K562 (cell line): ENCODE results near the gene KCND3. TPM values are rescaled to one million over a fixed set of nuclear protein-coding genes. Genes with fewer than 3 reads are reported as not detected.

Experiments used
- ATAC-seq: fragments of 200-7000 bp; cut with Tn5 transposase; 3 replicates; pipeline ENCODE4 v1.9.1; 2020; ENCODE audit warnings: moderate library complexity
- BruUV-seq: library from RNA; stranded (reverse); fragments of 400-500 nt; replicated peaks from 2 replicates; lab custom pipeline; 2021; lab: Mats Ljungman, UMichigan
- CTCF ChIA-PET: fragments of 300-600 bp; formaldehyde crosslinking; extraction: SDS; loops from one replicate; lab custom pipeline; 2021; ENCODE audit warnings: low intra/inter-chr PET ratio; lab: Yijun Ruan, JAX
- POLR2A ChIA-PET: fragments of 300-600, 350-650 bp; sonication (Branson Sonifier 250); formaldehyde crosslinking; extraction: SDS; loops from one replicate; lab custom pipeline; 2021; ENCODE audit warnings: antibody characterized with exemption, inconsistent platforms; lab: Yijun Ruan, JAX
- DNase-seq, 4 experiments: peaks; one replicate each; pipeline versions ENCODE4 v3.0.0 to v3.0.0-alpha.2; 2011 to 2018; ENCODE audit warnings: low spot score in 3 of 4, mixed read lengths in 3 of 4; ENCODE audit errors: extremely low read depth in 1 of 4
- FAIRE-seq: peaks from 2 replicates; lab custom pipeline; 2011; peaks lifted over from hg19 to GRCh38; lab: Jason Lieb, UNC
- H2AFZ ChIP-seq: 2 replicates; pipeline ENCODE4 v1.6.0; 2011; ENCODE audit warnings: low read depth, low read length, control low read depth, inconsistent platforms
- H3K27ac ChIP-seq: fragments of 200-600 bp; 3 replicates; pipeline ENCODE4 v1.8.0; 2011; ENCODE audit warnings: low read depth, mild to moderate bottlenecking, control low read depth, inconsistent platforms, low read length, moderate library complexity, mixed read lengths; ENCODE audit errors: extremely low read depth
- H3K27me3 ChIP-seq, 2 experiments: fragments of 300-600 bp in 1 of 2; 2 replicates in 1 of 2; 3 replicates in 1 of 2; pipeline versions ENCODE4 v1.6.0 to v1.8.0; 2011; ENCODE audit warnings: inconsistent platforms in 2 of 2, low read length in 2 of 2, mild to moderate bottlenecking in 1 of 2, mixed read lengths in 1 of 2, moderate library complexity in 1 of 2; ENCODE audit not compliant: control insufficient read depth in 2 of 2, insufficient read depth in 2 of 2
- H3K36me3 ChIP-seq: fragments of 300-600 bp; 3 replicates; pipeline ENCODE4 v1.8.0; 2011; ENCODE audit warnings: mild to moderate bottlenecking, low read length, inconsistent platforms; ENCODE audit not compliant: control insufficient read depth, insufficient read depth
- H3K4me1 ChIP-seq, 2 experiments: fragments of 200-600 bp in 1 of 2; replicated peaks in 1 of 2; 2 replicates in 1 of 2; 3 replicates in 1 of 2; pipeline versions ENCODE4 v1.5.1 to v1.8.0; 2011; ENCODE audit warnings: inconsistent platforms in 2 of 2, low read length in 2 of 2, mild to moderate bottlenecking in 1 of 2, mixed read lengths in 1 of 2, moderate library complexity in 1 of 2; ENCODE audit not compliant: control insufficient read depth in 2 of 2, insufficient read depth in 2 of 2
- H3K4me2 ChIP-seq: 2 replicates; pipeline ENCODE4 v1.6.1; 2011; ENCODE audit warnings: low read length, control low read depth, inconsistent platforms, mixed read lengths; ENCODE audit not compliant: insufficient read depth
- H3K4me3 ChIP-seq: fragments of 200-600 bp; sonication (generic), shearing (Covaris generic); 2 replicates; pipeline ENCODE4 v1.5.1; 2016; ENCODE audit warnings: control low read depth, inconsistent platforms
- H3K79me2 ChIP-seq: fragments of 200-600 bp; 3 replicates; pipeline ENCODE4 v1.8.0; 2011; ENCODE audit warnings: low read length, inconsistent platforms; ENCODE audit not compliant: control insufficient read depth, insufficient read depth
- H3K9ac ChIP-seq, 2 experiments: 2 replicates each; pipeline versions ENCODE4 v1.6.0 to v1.6.1; 2011; ENCODE audit warnings: low read depth in 2 of 2, low read length in 2 of 2, control low read depth in 1 of 2, inconsistent platforms in 1 of 2, mild to moderate bottlenecking in 1 of 2, mixed read lengths in 1 of 2; ENCODE audit not compliant: insufficient read depth in 1 of 2
- H3K9me1 ChIP-seq: one replicate; pipeline ENCODE4 v1.6.0; 2011; ENCODE audit warnings: inconsistent platforms, mild to moderate bottlenecking, low read length, moderate library complexity; ENCODE audit not compliant: control insufficient read depth, insufficient read depth
- H3K9me3 ChIP-seq: replicated peaks from 2 replicates; pipeline ENCODE4 v1.5.1; 2011; ENCODE audit warnings: low read depth, low read length, inconsistent platforms; ENCODE audit not compliant: control insufficient read depth, insufficient read depth
- H4K20me1 ChIP-seq: replicated peaks from 2 replicates; pipeline ENCODE4 v1.6.1; 2011; ENCODE audit warnings: low read length, inconsistent platforms, mixed read lengths; ENCODE audit not compliant: control insufficient read depth, insufficient read depth
- CTCF ChIP-seq, 3 experiments: IDR thresholded peaks in 2 of 3; conservative IDR thresholded peaks in 1 of 3; 2 replicates each; pipeline ENCODE4 v1.5.1; 2011 to 2012; ENCODE audit warnings: low read length in 3 of 3, mild to moderate bottlenecking in 3 of 3, control low read depth in 2 of 3, improper control_type of control experiment in 1 of 3, inconsistent platforms in 1 of 3, low read depth in 1 of 3, mixed read lengths in 1 of 3, moderate library complexity in 1 of 3; ENCODE audit not compliant: insufficient read depth in 2 of 3
- TSHZ1 ChIP-seq: fragments of 250-450 bp; sonication (Bioruptor Pico); IDR thresholded peaks from 2 replicates; pipeline ENCODE4 v1.4.0; 2020; ENCODE audit warnings: mild to moderate bottlenecking, moderate library complexity
- ZNF347 ChIP-seq: fragments of 450-650 bp; formaldehyde crosslinking; IDR thresholded peaks from 2 replicates; pipeline ENCODE4 v1.4.0; 2020; ENCODE audit warnings: low read depth, mild to moderate bottlenecking, moderate library complexity
- ZNF512 ChIP-seq: IDR thresholded peaks from 2 replicates; pipeline ENCODE4 v1.6.1; 2016; ENCODE audit warnings: missing genetic modification characterization, missing compliant biosample characterization
- WGBS: fragments of 100-300 bp; shearing (Covaris generic); methylation state at CpG from one replicate; pipeline ENCODE4 v1.1.6; 2016; ENCODE audit warnings: low coverage, mixed read lengths; ENCODE audit not compliant: insufficient coverage; ENCODE audit errors: missing lambda C conversion rate; 5-methylcytosine and 5-hydroxymethylcytosine counted together
- in situ Hi-C: fragments of 300-500 bp; cut with MboI; formaldehyde crosslinking; loops from 4 replicates; pipeline ENCODE4 v1.15.0; 2018; ENCODE audit warnings: inconsistent platforms, mixed read lengths
- intact Hi-C: fragments of 100-400 bp; cut with micrococcal nuclease; formaldehyde crosslinking; loops from 2 replicates; pipeline ENCODE4 v1.14.2; 2022
- polyA plus RNA-seq, 8 experiments: library from polyadenylated mRNA; depleted of rRNA in 4 of 8; stranded (reverse) in 5 of 8; unstranded in 3 of 8; fragments of >200 nt; fragmentation: Nextera tagmentation in 2 of 8; fragmentation: Illumina TruSeq in 1 of 8; extraction: Ambion mirVana in 2 of 8; extraction: Trizol in 1 of 8; gene quantifications; 2 replicates each; pipeline versions ENCODE4 v1.2.1 to v1.2.3, GENCODE V29; 2011 to 2014; ENCODE audit warnings: inconsistent platforms in 1 of 8, missing spikeins in 1 of 8
- total RNA-seq, 7 experiments: library from RNA; depleted of rRNA in 6 of 7; stranded (reverse); fragments of >200 nt in 6 of 7; fragmentation: Illumina TruSeq in 2 of 7; extraction: Trizol in 2 of 7; gene quantifications; 2 replicates each; pipeline versions ENCODE4 v1.2.1 to v1.2.3, GENCODE V29; 2011 to 2021; ENCODE audit warnings: low replicate concordance in 1 of 7

The KCND3 gene
- total and polyA plus RNA-seq, 9 of the 15 experiments (the other 6 are each of a cell fraction or from before 2014, with no cell fraction given), result not detected

- TF ChIP-seq TSHZ1 (no peak), ZNF512 (tag) (no peak)
Observed at GRCh38 chr1:111955755-111956154, 33.7 kb downstream of the KCND3 start (continued).

GRCh38 chr1:111953797-111954196 lies 35.7 kb downstream of the KCND3 start:
- Histone ChIP-seq H3K36me3 (no peaks in the 10 kb centered on the region), H3K9me1 (no peaks in the 10 kb centered on the region), H3K27ac (no peak overlapping the region), H3K9me3 (no peaks in the 10 kb centered on the region), H3K4me1 (no peaks in the 10 kb centered on the region), H4K20me1 (no peaks in the 10 kb centered on the region; the same call in 1 of the 2 replicates), H2AFZ (no peak overlapping the region), H3K4me2 (no peak overlapping the region), H3K4me3 (no peak overlapping the region), H3K9ac (no peak overlapping the region), H3K79me2 (no peaks in the 10 kb centered on the region), H3K27me3 (peaks cover 21 to 55% of the 10 kb centered on the region in 2 experiments; a peak in 4 of 5 replicates)
- no peak for TF ChIP-seq ZNF347 (CRISPR knock-in tag)
- 0 out of 6 replicates have a peak, but pooled peaks of 1 of the 3 experiments have one; percentile 4 for TF ChIP-seq CTCF (IDR thresholded peaks at IDR 0.05 in 2 of 3, conservative IDR thresholded peaks at IDR 0.05 in 1 of 3; ENCODE audit: insufficient read depth in 2 of 3, low read depth in 1 of 3, low read length in 3 of 3)
- intact Hi-C loops (no loop called here), in situ Hi-C loops (no loop called here)
- FAIRE-seq (no peak), DNase-seq (peak in 1 of 4 experiments; percentile 19), ATAC-seq (peak; percentile 35; the same call in 1 of the 3 replicates)
- no TSS peak for BruUV-seq
- 0% methylated on average over 5 of the region's 5 CpGs for WGBS
- ChIA-PET CTCF (interaction anchor here (0.5 kb wide), 1 partner anchor 384 kb away, joined by 4 read pairs; no protein-coding TSS in a partner anchor), POLR2A (interaction anchor here (1.1 kb wide), 1 partner anchor 16 kb away, joined by 3 read pairs; no protein-coding TSS in a partner anchor)
